ENCODE measurements around the gene IRS2. TPM values are rescaled to one million over a fixed set of nuclear protein-coding genes. Genes with fewer than 3 reads are reported as not detected.

Gene IRS2
- total RNA-seq, 1 experiment from 2014 or later, result 41.8 TPM

DNA sequence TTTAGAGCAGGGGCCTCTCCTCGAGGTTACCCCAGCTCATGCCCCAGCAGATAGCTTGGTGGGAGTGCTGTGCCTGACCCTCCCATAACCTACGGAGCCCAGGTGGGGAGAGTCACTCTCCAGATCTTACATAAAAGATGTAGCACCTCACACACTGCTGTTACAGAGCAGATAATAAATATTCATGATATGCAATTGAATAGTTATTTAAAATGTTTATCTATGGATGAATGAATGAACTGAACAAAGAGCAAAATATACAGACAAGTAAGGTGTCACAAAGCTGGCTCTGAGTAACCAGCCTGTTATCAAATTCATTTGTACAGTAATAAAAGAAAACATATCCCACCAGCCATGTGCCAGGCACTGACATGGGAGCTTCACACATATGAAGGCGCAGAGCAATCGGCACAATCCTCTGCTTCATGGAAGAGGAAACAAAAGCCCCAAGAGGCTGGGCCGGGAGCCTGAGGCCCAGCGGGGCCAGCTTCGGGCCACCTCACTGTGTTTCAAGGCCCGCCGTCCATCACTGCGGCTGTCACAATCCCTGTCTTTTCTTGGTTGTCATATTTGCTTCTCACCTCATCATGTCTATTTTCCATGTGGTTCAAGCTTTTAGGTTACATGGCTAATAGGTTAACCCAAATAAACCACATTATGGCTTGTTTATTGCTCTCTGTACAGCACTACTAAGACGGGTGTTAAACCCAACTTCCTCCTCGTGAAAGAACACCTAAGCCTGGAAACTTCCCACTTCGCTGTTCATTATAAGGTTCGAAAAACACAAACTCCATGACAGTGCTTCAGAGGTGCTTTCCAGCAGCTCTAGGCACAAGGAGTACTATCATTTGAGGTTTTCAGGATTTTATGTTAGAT is 78.4 kb downstream of the IRS2 start:
- Mint-ChIP-seq H3K27me3 (ENCODE audit: insufficient read depth, unreplicated experiment) (no peaks in the 10 kb centered on the region), H3K36me3 (ENCODE audit: insufficient read depth, unreplicated experiment) (no peaks in the 10 kb centered on the region), H3K27ac (ENCODE audit: low read depth, unreplicated experiment) (no peak overlapping the region), H3K9me3 (ENCODE audit: unreplicated experiment) (no peaks in the 10 kb centered on the region), H3K4me1 (ENCODE audit: insufficient read depth, unreplicated experiment) (peaks cover 18% of the 10 kb centered on the region), H3K4me3 (ENCODE audit: unreplicated experiment) (no peak overlapping the region)
- ChIA-PET POLR2A (interaction anchor here (1.0 kb wide), 1 partner anchor 81 kb away, joined by 4 read pairs; no protein-coding TSS in a partner anchor), CTCF (interaction anchor here (1.3 kb wide), 1 partner anchor 36 kb away, joined by 3 read pairs; no protein-coding TSS in a partner anchor)
- intact Hi-C loops (cut with micrococcal nuclease), result no loop called here
- DNase-seq (ENCODE audit: unreplicated experiment), result no peak
- no TSS peak for BruUV-seq (replicated peaks)
- TF ChIP-seq, protein P1, sequence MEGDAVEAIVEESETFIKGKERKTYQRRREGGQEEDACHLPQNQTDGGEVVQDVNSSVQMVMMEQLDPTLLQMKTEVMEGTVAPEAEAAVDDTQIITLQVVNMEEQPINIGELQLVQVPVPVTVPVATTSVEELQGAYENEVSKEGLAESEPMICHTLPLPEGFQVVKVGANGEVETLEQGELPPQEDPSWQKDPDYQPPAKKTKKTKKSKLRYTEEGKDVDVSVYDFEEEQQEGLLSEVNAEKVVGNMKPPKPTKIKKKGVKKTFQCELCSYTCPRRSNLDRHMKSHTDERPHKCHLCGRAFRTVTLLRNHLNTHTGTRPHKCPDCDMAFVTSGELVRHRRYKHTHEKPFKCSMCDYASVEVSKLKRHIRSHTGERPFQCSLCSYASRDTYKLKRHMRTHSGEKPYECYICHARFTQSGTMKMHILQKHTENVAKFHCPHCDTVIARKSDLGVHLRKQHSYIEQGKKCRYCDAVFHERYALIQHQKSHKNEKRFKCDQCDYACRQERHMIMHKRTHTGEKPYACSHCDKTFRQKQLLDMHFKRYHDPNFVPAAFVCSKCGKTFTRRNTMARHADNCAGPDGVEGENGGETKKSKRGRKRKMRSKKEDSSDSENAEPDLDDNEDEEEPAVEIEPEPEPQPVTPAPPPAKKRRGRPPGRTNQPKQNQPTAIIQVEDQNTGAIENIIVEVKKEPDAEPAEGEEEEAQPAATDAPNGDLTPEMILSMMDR (IDR thresholded peaks at IDR 0.05; ENCODE audit: unreplicated experiment), result no peak

DNA sequence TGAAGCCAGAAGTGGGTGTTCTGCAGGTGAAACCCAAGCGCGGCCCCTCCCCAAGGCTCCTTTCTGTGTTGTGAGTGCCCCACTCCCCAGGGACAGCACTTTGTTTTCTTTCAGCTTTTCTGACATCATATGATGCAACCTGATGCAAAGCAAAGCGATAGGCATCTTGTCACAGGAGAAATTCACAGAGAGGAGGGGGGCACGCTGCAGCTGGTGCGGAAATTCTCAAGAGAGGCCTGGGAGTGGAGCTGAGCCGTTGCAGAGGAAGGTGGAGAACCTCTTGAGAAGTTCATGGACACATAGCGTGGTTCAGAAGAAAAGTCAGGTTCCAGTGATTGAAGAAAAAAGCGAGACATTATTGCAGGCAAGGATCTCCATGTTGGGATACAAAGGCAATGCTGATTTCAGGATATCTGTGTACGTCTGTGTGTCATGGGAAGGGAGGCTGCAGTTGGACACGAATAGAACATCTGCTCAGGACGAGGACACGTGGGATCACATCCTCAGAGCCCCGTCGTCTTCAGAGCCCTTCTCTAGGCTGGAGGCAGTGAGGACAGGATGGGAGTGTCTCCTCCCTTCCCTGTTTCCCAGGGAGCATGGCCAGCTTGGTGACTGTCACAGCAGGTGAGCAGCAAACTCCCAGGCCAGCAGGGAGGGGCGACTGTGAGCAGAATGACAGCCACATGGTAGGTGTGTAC is 79.2 kb downstream of the IRS2 start:
- Mint-ChIP-seq H3K4me1 (ENCODE audit: insufficient read depth, unreplicated experiment) (peaks cover 18% of the 10 kb centered on the region), H3K9me3 (ENCODE audit: unreplicated experiment) (no peaks in the 10 kb centered on the region), H3K36me3 (ENCODE audit: insufficient read depth, unreplicated experiment) (no peaks in the 10 kb centered on the region), H3K27me3 (ENCODE audit: insufficient read depth, unreplicated experiment) (no peaks in the 10 kb centered on the region), H3K27ac (ENCODE audit: low read depth, unreplicated experiment) (peak overlapping the region; percentile 84), H3K4me3 (ENCODE audit: unreplicated experiment) (no peak overlapping the region)
- ChIA-PET CTCF (interaction anchor here (1.3 kb wide), 1 partner anchor 37 kb away, joined by 3 read pairs; no protein-coding TSS in a partner anchor), POLR2A (interaction anchor here (1.0 kb wide), 1 partner anchor 82 kb away, joined by 4 read pairs; no protein-coding TSS in a partner anchor)
- TF ChIP-seq, protein P1 (IDR thresholded peaks at IDR 0.05; ENCODE audit: unreplicated experiment), result no peak
- BruUV-seq (replicated peaks), result no TSS peak
- intact Hi-C loops (cut with micrococcal nuclease), result no loop called here
- DNase-seq (ENCODE audit: unreplicated experiment), result no peak

DNA sequence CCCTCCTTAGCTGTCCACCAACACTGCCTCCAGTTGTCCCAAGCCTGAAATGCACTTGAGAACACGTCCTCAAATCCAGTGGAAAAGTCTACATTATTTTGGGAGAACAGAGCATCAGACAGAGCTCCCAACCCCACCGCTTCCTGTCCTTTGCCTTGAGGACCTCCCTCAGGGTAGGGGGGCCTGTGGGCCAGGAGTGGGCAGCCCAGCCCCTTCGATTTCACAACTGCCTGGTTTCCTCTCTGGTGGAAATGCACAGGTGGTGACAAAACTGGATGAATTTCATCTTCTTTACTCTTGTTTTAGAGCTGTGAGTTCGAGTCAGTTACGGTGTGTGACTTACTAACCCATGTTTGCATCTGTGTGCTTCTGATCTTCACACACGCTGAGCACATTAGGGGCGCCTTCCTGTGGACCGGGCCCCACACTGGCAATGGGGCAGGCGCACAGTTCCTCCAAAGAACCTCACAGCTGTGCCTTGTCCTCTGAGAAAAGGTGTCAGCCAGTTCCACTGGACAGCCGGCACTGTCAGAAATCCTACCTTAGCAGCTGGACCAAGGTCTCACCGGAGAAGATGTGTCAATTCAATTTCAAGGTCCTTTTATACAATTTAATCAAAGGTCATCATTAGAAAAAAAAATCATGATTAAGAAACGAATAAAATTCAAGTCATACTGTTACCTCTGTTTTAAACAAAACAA is 80.2 kb downstream of the IRS2 start:
- no TSS peak for BruUV-seq (replicated peaks)
- H3K9me3 Mint-ChIP-seq (ENCODE audit: unreplicated experiment), result no peaks in the 10 kb centered on the region
- POLR2A ChIA-PET, result interaction anchor here (0.9 to 2.1 kb wide), 6 partner anchors 9 to 803 kb away, joined by 3 to 8 read pairs (median 4); no protein-coding TSS in a partner anchor

More for the DNA sequence above, 80.2 kb downstream of the IRS2 start:
- CTCF ChIA-PET, result interaction anchor here (0.7 kb wide), 3 partner anchors 20 to 1485 kb away, joined by 3 to 4 read pairs (median 3); no protein-coding TSS in a partner anchor
- TF ChIP-seq, protein P1 (IDR thresholded peaks at IDR 0.05; ENCODE audit: unreplicated experiment), result no peak
- H3K36me3 Mint-ChIP-seq (ENCODE audit: insufficient read depth, unreplicated experiment), result no peaks in the 10 kb centered on the region
- H3K4me3 Mint-ChIP-seq (ENCODE audit: unreplicated experiment), result no peak overlapping the region
- no peaks in the 10 kb centered on the region for H3K27me3 Mint-ChIP-seq (ENCODE audit: insufficient read depth, unreplicated experiment)
- H3K27ac Mint-ChIP-seq (ENCODE audit: low read depth, unreplicated experiment), result peak overlapping the region; percentile 84
- intact Hi-C loops (cut with micrococcal nuclease), result no loop called here
- H3K4me1 Mint-ChIP-seq (ENCODE audit: insufficient read depth, unreplicated experiment), result peaks cover 18% of the 10 kb centered on the region
- no peak for DNase-seq (ENCODE audit: unreplicated experiment)

Measured in MCF 10A (cell line).